ENCODE measurements around the gene OBSCN. TPM values are rescaled to one million over a fixed set of nuclear protein-coding genes. Genes with fewer than 3 reads are reported as not detected.

Gene OBSCN
- total RNA-seq, 4 donors from 2014 or later = 15.0 to 46.6 (median 34.4) TPM

DNA sequence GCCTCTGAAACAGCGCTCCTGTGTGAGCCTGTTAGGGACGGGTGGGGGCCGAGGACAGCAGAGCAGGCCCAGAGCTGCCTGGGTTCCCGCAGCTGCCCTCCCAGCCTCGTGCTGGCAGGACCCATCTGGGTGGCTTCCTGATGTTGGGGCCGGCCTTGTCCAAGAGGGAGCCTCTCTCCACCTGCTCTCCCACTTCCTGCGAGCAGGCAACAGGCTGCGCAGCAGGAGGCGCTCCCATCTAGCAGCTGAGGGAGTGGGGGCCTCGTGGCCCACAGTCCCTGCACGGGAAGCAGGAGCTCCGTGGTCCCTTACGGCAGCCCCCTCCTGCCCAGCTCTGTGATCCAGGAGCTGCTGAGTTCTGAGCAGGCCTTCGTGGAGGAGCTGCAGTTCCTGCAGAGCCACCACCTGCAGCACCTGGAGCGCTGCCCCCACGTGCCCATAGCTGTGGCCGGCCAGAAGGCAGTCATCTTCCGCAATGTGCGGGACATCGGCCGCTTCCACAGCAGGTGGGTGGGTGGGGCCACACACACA lies 130.7 kb downstream of the OBSCN start:
- Histone ChIP-seq H3K36me3 (peaks cover 18% of the 10 kb centered on the region), H3K27me3 (no peaks in the 10 kb centered on the region), H3K9me3 (no peaks in the 10 kb centered on the region), H3K4me3 (no peak overlapping the region), H3K4me1 (no peaks in the 10 kb centered on the region), H3K27ac (no peak overlapping the region)
- WGBS = no CpG with 5 or more reads among the region's 21 CpGs
- TF ChIP-seq EP300 (IDR thresholded peaks at IDR 0.05) (no peak), POLR2AphosphoS5 (IDR thresholded peaks at IDR 0.05) (no peak), CTCF (IDR thresholded peaks at IDR 0.05) (no peak), POLR2A (IDR thresholded peaks at IDR 0.05) (no peak)
- peak; percentile 41 to 67 for DNase-seq (ENCODE audit: low spot score in 2 of 2)

DNA sequence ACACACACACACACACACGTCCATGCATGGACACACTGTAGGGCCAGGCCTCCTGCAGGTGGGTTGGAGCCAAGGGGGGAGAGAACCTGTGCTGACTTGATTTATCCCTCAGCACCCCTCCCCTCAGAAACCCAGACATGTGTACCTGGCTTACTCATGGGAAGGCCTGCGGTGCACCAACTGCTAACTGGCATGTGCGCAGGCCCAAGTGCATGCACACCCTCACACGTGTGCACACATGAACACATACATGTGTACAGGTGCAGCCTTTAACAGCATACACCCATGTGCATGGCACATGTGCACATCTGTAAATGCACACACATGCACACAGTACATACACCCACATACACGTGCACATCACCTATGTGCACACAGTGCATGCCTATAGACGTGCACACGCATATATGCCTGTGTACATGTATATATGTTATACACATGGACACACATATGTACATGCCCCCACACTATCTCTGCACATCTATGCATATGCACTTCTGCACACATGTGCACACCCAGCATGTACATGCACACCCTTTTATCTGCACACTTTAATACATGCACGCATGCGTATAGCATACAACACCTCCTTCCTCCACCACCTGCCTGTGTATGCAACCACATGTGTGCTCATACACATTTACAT lies 131.3 kb downstream of the OBSCN start:
- H3K27ac ChIP-seq = no peak overlapping the region
- H3K4me3 ChIP-seq = no peak overlapping the region
- peaks cover 18% of the 10 kb centered on the region for H3K36me3 ChIP-seq
- H3K4me1 ChIP-seq = no peaks in the 10 kb centered on the region
- 90% methylated on average over 5 of the region's 9 CpGs for WGBS
- DNase-seq (ENCODE audit: low spot score in 2 of 2) = peak in 1 of 2 donors; percentile 39
- no peaks in the 10 kb centered on the region for H3K27me3 ChIP-seq
- H3K9me3 ChIP-seq = no peaks in the 10 kb centered on the region
- TF ChIP-seq POLR2A (IDR thresholded peaks at IDR 0.05) (no peak), EP300 (IDR thresholded peaks at IDR 0.05) (no peak)

- no peaks in the 10 kb centered on the region for H3K9me3 ChIP-seq
- no peak for TF ChIP-seq CTCF (IDR thresholded peaks at IDR 0.05)
- no peak for TF ChIP-seq EP300 (IDR thresholded peaks at IDR 0.05)
- no peak for TF ChIP-seq POLR2AphosphoS5 (IDR thresholded peaks at IDR 0.05)
- TF ChIP-seq POLR2A (IDR thresholded peaks at IDR 0.05) = no peak
- no peaks in the 10 kb centered on the region for H3K4me1 ChIP-seq
- 90% methylated on average over 14 of the region's 24 CpGs for WGBS
- no peak overlapping the region for H3K27ac ChIP-seq
- H3K36me3 ChIP-seq = peaks cover 18% of the 10 kb centered on the region
- H3K4me3 ChIP-seq = no peak overlapping the region
- DNase-seq (ENCODE audit: low spot score in 2 of 2) = peak in 1 of 2 donors; percentile 55
- no peaks in the 10 kb centered on the region for H3K27me3 ChIP-seq
Observed at GRCh38 chr1:228339766-228340685, 132.2 kb downstream of the OBSCN start.

DNA sequence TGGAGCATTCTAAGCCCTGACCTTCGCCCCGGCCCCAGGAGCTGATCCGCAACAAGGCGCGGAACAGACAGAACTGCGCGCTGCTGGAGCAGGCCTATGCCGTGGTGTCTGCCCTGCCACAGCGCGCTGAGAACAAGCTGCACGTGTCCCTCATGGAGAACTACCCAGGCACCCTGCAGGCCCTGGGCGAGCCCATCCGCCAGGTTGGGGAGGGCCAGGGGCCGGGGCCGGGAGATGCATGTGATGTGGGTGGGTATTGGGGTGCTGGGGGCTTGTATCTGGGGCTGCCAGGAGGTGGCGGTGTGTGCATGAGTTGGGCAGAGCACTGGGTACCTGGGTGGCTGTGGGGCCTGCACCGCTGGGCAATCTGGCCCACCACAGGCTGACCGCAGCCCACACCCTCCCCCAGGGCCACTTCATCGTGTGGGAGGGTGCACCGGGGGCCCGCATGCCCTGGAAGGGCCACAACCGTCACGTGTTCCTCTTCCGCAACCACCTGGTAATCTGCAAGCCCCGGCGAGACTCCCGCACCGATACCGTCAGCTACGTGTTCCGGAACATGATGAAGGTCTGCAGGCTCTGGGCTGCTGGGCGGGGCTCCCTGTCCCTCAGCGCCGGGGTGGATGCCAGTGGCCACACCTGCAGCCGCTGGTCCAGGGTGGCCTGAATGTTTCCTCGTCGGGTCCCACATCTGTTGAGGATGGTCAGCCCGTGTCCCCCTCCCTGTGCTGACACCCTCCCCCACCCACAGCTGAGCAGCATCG lies 133.0 kb downstream of the OBSCN start:
- peaks cover 18% of the 10 kb centered on the region for H3K36me3 ChIP-seq
- H3K27ac ChIP-seq = no peak overlapping the region
- H3K9me3 ChIP-seq = no peaks in the 10 kb centered on the region
- WGBS = 97% methylated on average over 7 of the region's 39 CpGs
- H3K27me3 ChIP-seq = no peaks in the 10 kb centered on the region
- no peak overlapping the region for H3K4me3 ChIP-seq
- no peak for TF ChIP-seq CTCF (IDR thresholded peaks at IDR 0.05)
- TF ChIP-seq POLR2AphosphoS5 (IDR thresholded peaks at IDR 0.05) = no peak
- TF ChIP-seq EP300 (IDR thresholded peaks at IDR 0.05) = no peak
- TF ChIP-seq POLR2A (IDR thresholded peaks at IDR 0.05) = no peak
- DNase-seq (ENCODE audit: low spot score in 2 of 2) = peak; percentile 52 to 79
- H3K4me1 ChIP-seq = no peaks in the 10 kb centered on the region

- TF ChIP-seq POLR2AphosphoS5 (IDR thresholded peaks at IDR 0.05) (no peak), POLR2A (IDR thresholded peaks at IDR 0.05) (no peak), CTCF (IDR thresholded peaks at IDR 0.05) (no peak), EP300 (IDR thresholded peaks at IDR 0.05) (no peak)
- H3K36me3 ChIP-seq = peaks cover 18% of the 10 kb centered on the region
- no peaks in the 10 kb centered on the region for H3K27me3 ChIP-seq
- H3K4me3 ChIP-seq = no peak overlapping the region
- no peak overlapping the region for H3K27ac ChIP-seq
- no peaks in the 10 kb centered on the region for H3K4me1 ChIP-seq
- no peaks in the 10 kb centered on the region for H3K9me3 ChIP-seq
- WGBS = 86% methylated on average over 6 of the region's 17 CpGs
- peak; percentile 50 to 65 for DNase-seq (ENCODE audit: low spot score in 2 of 2)
Observed at GRCh38 chr1:228341450-228341813, 133.6 kb downstream of the OBSCN start.

Data from suprapubic skin (tissue), 4 donors.